SU-DHL-6 (cell line): Measurements from ENCODE around the gene AGPAT4.

Source experiments
- EZH2phosphoT487 ChIP-seq: fragments of 200-600 bp; sonication (generic), shearing (Covaris generic); conservative IDR thresholded peaks from 2 replicates; pipeline ENCODE4 v1.6.1; 2018; ENCODE audit warnings: mild to moderate bottlenecking, antibody characterized with exemption, low read length, moderate library complexity, mixed read lengths
- TF ChIP-seq, protein P1 (sequence below): fragments of 200-600 bp; sonication (generic); IDR thresholded peaks from one replicate; pipeline ENCODE4 v1.5.1; 2017; ENCODE audit warnings: antibody characterized with exemption, mild to moderate bottlenecking, low read length, moderate library complexity; ENCODE audit not compliant: insufficient read depth, poor library complexity, severe bottlenecking

DNA sequence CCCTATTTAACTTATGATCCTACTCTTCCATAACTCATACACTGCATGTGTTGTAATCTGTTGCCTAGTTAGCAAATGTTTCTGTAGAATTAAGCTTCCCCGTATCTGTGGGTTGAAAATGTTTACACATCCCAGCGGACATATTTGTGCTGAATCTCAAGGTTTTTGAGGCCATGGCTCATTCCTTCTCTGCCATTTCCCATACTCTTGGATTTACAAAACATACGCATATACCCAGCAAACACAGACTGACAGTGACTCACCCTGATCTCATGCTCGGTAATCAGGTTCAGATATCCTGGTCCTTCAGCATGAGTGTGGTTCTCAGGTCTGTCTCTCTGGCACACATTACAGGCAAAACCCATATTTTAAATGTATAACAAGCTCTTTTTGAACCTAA lies 58.7 kb downstream of the AGPAT4 start:
- TF ChIP-seq, protein P1, sequence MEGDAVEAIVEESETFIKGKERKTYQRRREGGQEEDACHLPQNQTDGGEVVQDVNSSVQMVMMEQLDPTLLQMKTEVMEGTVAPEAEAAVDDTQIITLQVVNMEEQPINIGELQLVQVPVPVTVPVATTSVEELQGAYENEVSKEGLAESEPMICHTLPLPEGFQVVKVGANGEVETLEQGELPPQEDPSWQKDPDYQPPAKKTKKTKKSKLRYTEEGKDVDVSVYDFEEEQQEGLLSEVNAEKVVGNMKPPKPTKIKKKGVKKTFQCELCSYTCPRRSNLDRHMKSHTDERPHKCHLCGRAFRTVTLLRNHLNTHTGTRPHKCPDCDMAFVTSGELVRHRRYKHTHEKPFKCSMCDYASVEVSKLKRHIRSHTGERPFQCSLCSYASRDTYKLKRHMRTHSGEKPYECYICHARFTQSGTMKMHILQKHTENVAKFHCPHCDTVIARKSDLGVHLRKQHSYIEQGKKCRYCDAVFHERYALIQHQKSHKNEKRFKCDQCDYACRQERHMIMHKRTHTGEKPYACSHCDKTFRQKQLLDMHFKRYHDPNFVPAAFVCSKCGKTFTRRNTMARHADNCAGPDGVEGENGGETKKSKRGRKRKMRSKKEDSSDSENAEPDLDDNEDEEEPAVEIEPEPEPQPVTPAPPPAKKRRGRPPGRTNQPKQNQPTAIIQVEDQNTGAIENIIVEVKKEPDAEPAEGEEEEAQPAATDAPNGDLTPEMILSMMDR: no peak
- TF ChIP-seq EZH2phosphoT487: no peak
